ENCODE measurements around the gene CYP19A1. TPM values are rescaled to one million over a fixed set of nuclear protein-coding genes. Genes with fewer than 3 reads are reported as not detected.
"Not testable (repeated sequence)": the region's sequence is repeated elsewhere in the genome, so short reads cannot be mapped to it uniquely, and the experiment has no call there.

Gene CYP19A1
- total RNA-seq, 2 experiments from 2014 or later = not detected

GRCh38 chr15:51191766-51192165 lies 146.6 kb downstream of the CYP19A1 start:
- Mint-ChIP-seq H3K9me3 (ENCODE audit: insufficient read depth) (no peaks in the 10 kb centered on the region), H3K4me1 (ENCODE audit: low read depth) (no peaks in the 10 kb centered on the region), H3K4me3 (no peak overlapping the region), H3K36me3 (ENCODE audit: low read depth) (no peaks in the 10 kb centered on the region), H3K27me3 (ENCODE audit: low read depth) (peaks cover 21% of the 10 kb centered on the region), H3K27ac (no peak overlapping the region)
- ATAC-seq = no peak
- no peak for DNase-seq
- CTCF ChIA-PET = interaction anchor here (1.2 to 3.5 kb wide), 10 partner anchors 9 to 1769 kb away, joined by 3 to 75 read pairs (median 8); partner anchors contain the start of gene AP4E1
- POLR2A ChIA-PET = no interaction called here

DNA sequence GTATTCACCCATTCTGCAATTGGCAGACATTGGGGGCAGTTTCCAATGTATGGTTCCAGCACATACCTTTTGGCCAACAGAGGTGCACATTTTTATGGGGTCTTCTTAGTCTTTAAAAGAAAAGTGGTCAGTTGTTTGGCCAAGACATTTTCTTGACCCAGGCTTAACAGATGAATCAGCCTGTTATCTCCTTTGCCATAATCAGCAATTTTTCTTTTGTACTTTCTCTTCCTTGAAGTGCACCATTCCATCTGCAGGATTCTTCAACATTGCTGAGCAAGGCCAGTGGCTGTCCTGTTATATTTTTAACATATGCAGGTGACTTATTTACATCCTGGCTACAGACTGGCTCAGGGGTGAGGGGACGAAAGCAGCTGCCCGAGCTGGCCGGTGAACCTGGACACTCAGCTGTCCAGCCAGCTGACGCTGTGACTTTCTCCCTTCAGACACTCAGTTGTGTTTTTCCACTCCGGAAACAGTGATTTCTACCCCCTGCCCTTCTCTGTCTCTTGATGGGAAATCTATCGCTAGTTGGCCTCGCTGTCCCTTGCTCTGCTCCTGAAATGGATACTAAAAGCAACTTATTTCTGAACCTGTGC lies 147.2 kb downstream of the CYP19A1 start:
- H3K27ac Mint-ChIP-seq = no peak overlapping the region
- H3K4me1 Mint-ChIP-seq (ENCODE audit: low read depth) = no peaks in the 10 kb centered on the region
- ChIA-PET CTCF (interaction anchor here (1.5 to 3.5 kb wide), 2 partner anchors 28 to 190 kb away, joined by 4 to 75 read pairs; no protein-coding TSS in a partner anchor), POLR2A (no interaction called here)
- ATAC-seq = no peak
- no peaks in the 10 kb centered on the region for H3K9me3 Mint-ChIP-seq (ENCODE audit: insufficient read depth)
- H3K27me3 Mint-ChIP-seq (ENCODE audit: low read depth) = peaks cover 20% of the 10 kb centered on the region
- H3K4me3 Mint-ChIP-seq = no peak overlapping the region
- DNase-seq = no peak
- H3K36me3 Mint-ChIP-seq (ENCODE audit: low read depth) = no peaks in the 10 kb centered on the region

DNA sequence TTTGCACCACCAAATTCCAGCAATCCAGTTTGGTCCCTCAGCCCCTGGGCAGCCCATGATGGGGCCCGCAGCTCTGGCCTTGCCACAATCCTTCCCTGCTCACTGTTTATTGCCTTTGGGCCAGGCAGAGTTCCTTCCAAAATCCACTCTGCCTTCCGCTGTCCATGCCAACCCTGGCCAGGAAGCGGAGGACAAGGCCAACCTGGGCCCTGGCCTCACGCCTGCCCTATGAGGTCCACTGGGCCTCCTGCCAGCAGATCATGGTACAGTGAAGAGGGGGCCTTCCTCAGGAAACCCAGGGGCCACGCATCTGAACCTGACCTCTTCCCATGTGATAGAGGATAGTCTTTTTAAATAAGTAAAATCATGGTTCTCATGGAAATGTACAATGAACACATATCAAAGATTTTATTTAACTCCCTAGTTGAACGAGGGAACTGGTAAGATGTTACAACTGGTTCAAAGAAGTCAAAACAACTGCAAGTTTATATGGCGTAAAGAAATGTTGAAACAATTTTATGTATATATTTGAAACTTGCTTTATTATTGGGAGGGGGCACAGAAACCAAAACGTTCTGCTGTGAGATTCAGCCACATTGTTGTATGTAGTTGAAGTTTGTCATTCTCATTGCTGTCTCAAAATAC lies 147.8 kb downstream of the CYP19A1 start:
- DNase-seq (no peak), ATAC-seq (no peak)
- no peak overlapping the region for H3K27ac Mint-ChIP-seq
- no peak overlapping the region for H3K4me3 Mint-ChIP-seq
- ChIA-PET POLR2A (no interaction called here), CTCF (interaction anchor here (2.5 to 3.5 kb wide), 2 partner anchors 27 kb away, joined by 15 to 75 read pairs; no protein-coding TSS in a partner anchor)
- no peaks in the 10 kb centered on the region for H3K36me3 Mint-ChIP-seq (ENCODE audit: low read depth)
- peaks cover 20% of the 10 kb centered on the region for H3K27me3 Mint-ChIP-seq (ENCODE audit: low read depth)
- no peaks in the 10 kb centered on the region for H3K4me1 Mint-ChIP-seq (ENCODE audit: low read depth)
- no peaks in the 10 kb centered on the region for H3K9me3 Mint-ChIP-seq (ENCODE audit: insufficient read depth)

GRCh38 chr15:51189669-51190385 lies 148.6 kb downstream of the CYP19A1 start:
- no peak for ATAC-seq
- no peaks in the 10 kb centered on the region for H3K4me1 Mint-ChIP-seq (ENCODE audit: low read depth)
- no peaks in the 10 kb centered on the region for H3K36me3 Mint-ChIP-seq (ENCODE audit: low read depth)
- no peaks in the 10 kb centered on the region for H3K9me3 Mint-ChIP-seq (ENCODE audit: insufficient read depth)
- H3K27ac Mint-ChIP-seq = no peak overlapping the region
- peaks cover 20% of the 10 kb centered on the region for H3K27me3 Mint-ChIP-seq (ENCODE audit: low read depth)
- ChIA-PET POLR2A (no interaction called here), CTCF (interaction anchor here (2.5 kb wide), 1 partner anchor 26 kb away, joined by 15 read pairs; no protein-coding TSS in a partner anchor)
- DNase-seq = no peak
- H3K4me3 Mint-ChIP-seq = no peak overlapping the region

GRCh38 chr15:51188791-51189190 lies 149.6 kb downstream of the CYP19A1 start:
- peaks cover 14% of the 10 kb centered on the region for H3K27me3 Mint-ChIP-seq (ENCODE audit: low read depth)
- H3K36me3 Mint-ChIP-seq (ENCODE audit: low read depth); H3K4me3 Mint-ChIP-seq; ATAC-seq; H3K4me1 Mint-ChIP-seq (ENCODE audit: low read depth); H3K9me3 Mint-ChIP-seq (ENCODE audit: insufficient read depth); DNase-seq; POLR2A ChIA-PET; H3K27ac Mint-ChIP-seq: not testable (repeated sequence)
- CTCF ChIA-PET = interaction anchor here (2.5 kb wide), 1 partner anchor 25 kb away, joined by 15 read pairs; no protein-coding TSS in a partner anchor

- no peaks in the 10 kb centered on the region for H3K9me3 Mint-ChIP-seq (ENCODE audit: insufficient read depth)
- ATAC-seq = no peak
- CTCF ChIA-PET = interaction anchor here (0.9 kb wide), 1 partner anchor 24 kb away, joined by 7 read pairs; no protein-coding TSS in a partner anchor
Observed at GRCh38 chr15:51186891-51187290, 151.5 kb downstream of the CYP19A1 start.

DNA sequence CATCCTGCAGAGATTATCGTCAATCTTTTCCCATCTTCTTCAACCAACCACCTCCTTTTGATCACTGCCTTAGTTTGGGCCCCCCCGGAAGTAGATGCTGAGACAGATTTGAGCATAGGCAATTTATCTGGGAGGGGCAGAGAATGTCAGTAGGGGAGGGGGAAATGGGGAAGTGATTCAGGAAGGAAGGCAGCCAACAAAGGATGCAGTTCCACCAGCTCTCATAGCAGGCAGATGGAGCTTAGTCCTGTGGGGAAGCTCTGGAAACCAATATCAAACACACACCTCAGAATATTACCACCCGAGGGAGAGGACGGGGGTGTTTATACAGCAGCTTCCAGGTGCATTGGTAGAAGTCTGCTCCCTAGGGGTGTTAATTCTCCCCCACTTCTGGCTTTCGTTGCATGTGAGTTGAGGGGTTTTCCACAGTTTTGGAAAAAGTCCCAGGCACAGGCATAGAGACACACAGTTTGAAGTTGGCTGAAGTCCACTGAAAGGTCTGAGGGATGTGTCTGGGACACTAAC lies 152.2 kb downstream of the CYP19A1 start:
- no peaks in the 10 kb centered on the region for H3K9me3 Mint-ChIP-seq (ENCODE audit: insufficient read depth)
- H3K27ac Mint-ChIP-seq = no peak overlapping the region
- DNase-seq = no peak

More at GRCh38 chr15:51186891-51187290, 151.5 kb downstream of the CYP19A1 start:
- H3K4me1 Mint-ChIP-seq (ENCODE audit: low read depth) = no peaks in the 10 kb centered on the region
- no peaks in the 10 kb centered on the region for H3K36me3 Mint-ChIP-seq (ENCODE audit: low read depth)
- POLR2A ChIA-PET = no interaction called here
- no peak overlapping the region for H3K27ac Mint-ChIP-seq
- H3K27me3 Mint-ChIP-seq (ENCODE audit: low read depth) = peaks cover 10% of the 10 kb centered on the region
- DNase-seq = no peak
- no peak overlapping the region for H3K4me3 Mint-ChIP-seq

DNA sequence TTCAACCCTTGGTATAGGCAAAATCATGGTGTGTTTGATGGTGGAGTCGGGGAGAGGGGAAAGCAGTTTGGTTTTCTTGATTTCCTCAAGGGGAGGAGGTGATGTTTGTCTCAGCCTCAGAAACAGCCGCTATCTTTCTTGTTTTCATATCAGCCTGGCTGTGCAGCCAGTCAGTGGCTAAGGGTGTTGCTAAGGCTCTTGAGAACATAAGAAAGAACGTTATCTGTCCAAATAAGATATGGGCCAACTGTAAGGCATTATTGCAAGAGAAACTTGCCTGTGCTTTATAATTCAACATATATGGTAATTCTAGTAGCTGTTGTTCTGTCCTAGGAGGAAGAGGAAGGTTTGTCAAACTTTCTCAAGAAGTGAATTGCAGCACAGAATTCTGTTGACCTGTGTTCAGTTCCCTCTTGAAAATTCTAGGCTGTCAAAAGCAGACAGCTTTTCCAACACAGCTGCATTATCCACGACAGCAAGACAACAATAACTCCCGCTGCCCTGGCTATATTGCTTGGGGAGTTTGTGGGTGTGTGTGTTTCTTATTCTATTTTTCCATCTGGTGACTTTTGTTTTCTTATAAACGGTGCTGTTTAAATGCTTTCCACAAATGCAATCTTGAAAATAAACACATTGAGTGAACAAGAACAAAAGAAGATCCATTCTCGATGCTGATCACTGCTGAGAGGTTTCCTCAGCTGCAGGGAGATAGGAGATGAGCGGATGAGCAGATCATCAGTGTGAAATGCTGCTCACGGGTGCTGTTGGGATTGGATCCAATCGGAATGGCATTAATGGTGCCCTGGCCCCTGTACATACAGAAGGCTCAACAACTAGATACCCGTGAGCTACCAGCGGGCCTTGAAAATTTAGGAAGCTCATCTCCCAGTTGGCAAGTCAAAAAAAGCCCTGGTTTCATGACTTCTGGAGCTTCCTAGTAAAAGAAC lies 152.9 kb downstream of the CYP19A1 start:
- peaks cover 9% of the 10 kb centered on the region for H3K27me3 Mint-ChIP-seq (ENCODE audit: low read depth)
- DNase-seq (no peak), ATAC-seq (no peak)
- H3K4me1 Mint-ChIP-seq (ENCODE audit: low read depth) = no peaks in the 10 kb centered on the region
- H3K27ac Mint-ChIP-seq = no peak overlapping the region
- no peak overlapping the region for H3K4me3 Mint-ChIP-seq
- POLR2A ChIA-PET = interaction anchor here (0.6 kb wide), 1 partner anchor 68 kb away, joined by 3 read pairs; no protein-coding TSS in a partner anchor
- no peaks in the 10 kb centered on the region for H3K36me3 Mint-ChIP-seq (ENCODE audit: low read depth)
- H3K9me3 Mint-ChIP-seq (ENCODE audit: insufficient read depth) = no peaks in the 10 kb centered on the region
- CTCF ChIA-PET = interaction anchor here (4.4 kb wide), 1 partner anchor 22 kb away, joined by 17 read pairs; no protein-coding TSS in a partner anchor

More for the DNA sequence above, 152.2 kb downstream of the CYP19A1 start:
- ChIA-PET POLR2A (interaction anchor here (0.6 kb wide), 1 partner anchor 68 kb away, joined by 3 read pairs; no protein-coding TSS in a partner anchor), CTCF (interaction anchor here (4.4 kb wide), 1 partner anchor 23 kb away, joined by 17 read pairs; no protein-coding TSS in a partner anchor)
- H3K4me1 Mint-ChIP-seq (ENCODE audit: low read depth) = no peaks in the 10 kb centered on the region
- no peak overlapping the region for H3K4me3 Mint-ChIP-seq
- peaks cover 9% of the 10 kb centered on the region for H3K27me3 Mint-ChIP-seq (ENCODE audit: low read depth)
- no peaks in the 10 kb centered on the region for H3K36me3 Mint-ChIP-seq (ENCODE audit: low read depth)
- no peak for ATAC-seq

- ChIA-PET POLR2A (no interaction called here), CTCF (interaction anchor here (4.4 to 4.8 kb wide), 2 partner anchors 8 to 22 kb away, joined by 17 to 22 read pairs; no protein-coding TSS in a partner anchor)
- DNase-seq (no peak), ATAC-seq (no peak)
- no peaks in the 10 kb centered on the region for H3K9me3 Mint-ChIP-seq (ENCODE audit: insufficient read depth)
- no peaks in the 10 kb centered on the region for H3K36me3 Mint-ChIP-seq (ENCODE audit: low read depth)
- peaks cover 12% of the 10 kb centered on the region for H3K27me3 Mint-ChIP-seq (ENCODE audit: low read depth)
- no peaks in the 10 kb centered on the region for H3K4me1 Mint-ChIP-seq (ENCODE audit: low read depth)
- no peak overlapping the region for H3K4me3 Mint-ChIP-seq
- no peak overlapping the region for H3K27ac Mint-ChIP-seq
Observed at GRCh38 chr15:51184627-51185026, 153.8 kb downstream of the CYP19A1 start.

- H3K36me3 Mint-ChIP-seq (ENCODE audit: low read depth) = no peaks in the 10 kb centered on the region
- H3K27me3 Mint-ChIP-seq (ENCODE audit: low read depth) = peaks cover 10% of the 10 kb centered on the region
- ATAC-seq (no peak), DNase-seq (no peak)
- H3K27ac Mint-ChIP-seq = no peak overlapping the region
- H3K9me3 Mint-ChIP-seq (ENCODE audit: insufficient read depth) = no peaks in the 10 kb centered on the region
- H3K4me1 Mint-ChIP-seq (ENCODE audit: low read depth) = no peaks in the 10 kb centered on the region
- H3K4me3 Mint-ChIP-seq = no peak overlapping the region
- ChIA-PET POLR2A (no interaction called here), CTCF (interaction anchor here (4.4 to 4.8 kb wide), 2 partner anchors 10 to 20 kb away, joined by 17 to 22 read pairs; no protein-coding TSS in a partner anchor)
Observed at GRCh38 chr15:51183076-51183475, 155.3 kb downstream of the CYP19A1 start.

DNA sequence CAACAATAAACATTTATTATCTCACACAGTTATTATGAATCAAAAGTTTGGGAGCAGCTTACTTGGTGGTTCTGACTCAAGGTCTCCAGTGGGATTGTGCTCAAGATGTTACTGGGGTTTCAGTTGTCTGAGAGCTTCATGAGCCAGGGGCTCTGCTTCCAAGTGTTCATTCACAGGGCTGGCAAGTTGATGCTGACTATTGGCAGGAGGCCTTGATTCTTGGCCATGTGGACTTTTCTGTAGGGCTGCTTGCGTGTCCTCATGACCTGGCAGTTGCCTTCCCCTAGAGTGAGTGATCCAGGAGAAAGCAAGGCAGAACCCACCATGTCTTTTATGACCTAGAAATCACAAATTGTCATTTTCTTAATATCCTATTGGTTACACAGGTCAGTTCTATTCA lies 156.5 kb downstream of the CYP19A1 start:
- Mint-ChIP-seq H3K4me1 (ENCODE audit: low read depth) (no peaks in the 10 kb centered on the region), H3K27me3 (ENCODE audit: low read depth) (peaks cover 9% of the 10 kb centered on the region), H3K36me3 (ENCODE audit: low read depth) (no peaks in the 10 kb centered on the region), H3K27ac (no peak overlapping the region), H3K4me3 (no peak overlapping the region), H3K9me3 (ENCODE audit: insufficient read depth) (no peaks in the 10 kb centered on the region)
- POLR2A ChIA-PET = no interaction called here
- CTCF ChIA-PET = interaction anchor here (4.8 kb wide), 1 partner anchor 11 kb away, joined by 22 read pairs; no protein-coding TSS in a partner anchor
- no peak for ATAC-seq
- no peak for DNase-seq
